SU-DHL-6 (cell line): ENCODE measurements around the gene PIGZ.

Experiments
- CTCF ChIP-seq: fragments of 200-600 bp; sonication (generic); IDR thresholded peaks from one replicate; pipeline ENCODE4 v1.5.1; 2017; ENCODE audit warnings: antibody characterized with exemption, mild to moderate bottlenecking, low read length, moderate library complexity; ENCODE audit not compliant: insufficient read depth, poor library complexity, severe bottlenecking
- EZH2phosphoT487 ChIP-seq: fragments of 200-600 bp; sonication (generic), shearing (Covaris generic); conservative IDR thresholded peaks from 2 replicates; pipeline ENCODE4 v1.6.1; 2018; ENCODE audit warnings: mild to moderate bottlenecking, antibody characterized with exemption, low read length, moderate library complexity, mixed read lengths

DNA sequence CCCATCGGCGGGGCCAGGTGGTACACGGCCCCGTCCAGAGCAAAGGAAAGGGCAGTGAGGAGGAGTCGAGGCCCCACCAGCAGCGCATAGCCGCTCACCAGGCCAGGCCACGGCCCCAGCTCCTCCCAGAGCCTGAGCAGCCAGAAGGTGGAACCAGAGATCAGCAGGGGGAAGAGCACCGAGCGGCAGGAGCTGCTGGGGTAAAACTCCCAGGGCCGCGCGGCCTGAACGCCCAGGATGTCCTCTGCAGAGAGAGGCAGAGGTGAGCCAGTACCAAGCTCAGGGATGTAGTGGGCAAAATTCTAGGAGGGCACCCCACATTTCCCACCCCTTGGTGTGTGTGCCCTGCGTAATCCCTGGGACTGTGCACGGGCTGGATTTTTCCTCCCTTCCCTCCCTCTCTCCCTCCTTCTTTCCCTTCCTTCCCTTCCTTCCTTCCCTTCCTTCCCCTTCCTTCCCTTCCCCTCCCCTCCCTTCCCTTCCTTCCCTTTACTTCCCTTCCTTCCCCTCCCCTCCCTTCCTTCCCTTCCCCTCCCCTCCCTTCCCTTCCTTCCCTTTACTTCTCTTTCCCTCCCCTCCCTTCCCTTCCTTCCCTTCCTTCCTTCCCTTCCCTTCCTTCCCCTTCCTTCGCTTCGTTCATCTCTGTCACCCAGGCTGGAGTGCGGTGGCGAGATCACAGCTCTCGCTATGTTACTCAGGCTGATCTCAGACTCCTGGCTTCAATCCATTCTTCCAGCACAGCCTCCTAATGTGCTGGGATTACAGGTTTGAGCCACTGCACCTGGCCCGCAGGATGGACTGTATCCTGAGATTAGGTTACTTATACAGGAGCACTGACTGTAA, 20.0 kb downstream of the PIGZ start:
- TF ChIP-seq CTCF (no peak), EZH2phosphoT487 (no peak)
